OCI-LY1 (cell line): ENCODE data around the gene ITPRID2.

Source experiments
- H2AFZ ChIP-seq: fragments of 200-600 bp; sonication (generic), shearing (Covaris generic); 2 replicates; pipeline ENCODE4 v1.6.0; 2014; ENCODE audit warnings: antibody characterized with exemption, mild to moderate bottlenecking, low read length
- H3F3A ChIP-seq: fragments of 200-600 bp; sonication (generic), shearing (Covaris generic); 2 replicates; pipeline ENCODE4 v1.6.0; 2014; ENCODE audit warnings: mild to moderate bottlenecking, antibody characterized with exemption, low read length, moderate library complexity; ENCODE audit not compliant: insufficient read depth
- H3K27ac ChIP-seq: fragments of 200-600 bp; sonication (generic); 2 replicates; pipeline ENCODE4 v1.5.1; 2014; ENCODE audit warnings: low read length, mixed run types, mild to moderate bottlenecking, low read depth; ENCODE audit not compliant: poor library complexity, severe bottlenecking
- H3K27me3 ChIP-seq: fragments of 200-600 bp; sonication (generic); 2 replicates; pipeline ENCODE4 v1.6.0; 2014; ENCODE audit warnings: antibody characterized with exemption, mild to moderate bottlenecking, low read length, moderate library complexity; ENCODE audit not compliant: insufficient read depth
- H3K36me3 ChIP-seq: fragments of 200-600 bp; sonication (generic); 2 replicates; pipeline ENCODE4 v1.6.1; 2014; ENCODE audit warnings: mild to moderate bottlenecking, antibody characterized with exemption, low read length, moderate library complexity, mixed read lengths; ENCODE audit not compliant: insufficient read depth
- H3K4me1 ChIP-seq: fragments of 200-600 bp; sonication (generic); 2 replicates; pipeline ENCODE4 v1.5.1; 2014; ENCODE audit warnings: mild to moderate bottlenecking, low read length, moderate library complexity; ENCODE audit not compliant: insufficient read depth, severe bottlenecking
- H3K4me2 ChIP-seq: fragments of 200-600 bp; sonication (generic), shearing (Covaris generic); 2 replicates; pipeline ENCODE4 v1.6.1; 2014; ENCODE audit warnings: low read length
- H3K4me3 ChIP-seq: fragments of 200-600 bp; sonication (generic); 2 replicates; pipeline ENCODE4 v1.5.1; 2014; ENCODE audit warnings: low read length, low read depth, mild to moderate bottlenecking, mixed read lengths; ENCODE audit not compliant: poor library complexity, severe bottlenecking
- H3K79me2 ChIP-seq: fragments of 200-600 bp; shearing (Covaris generic); 2 replicates; pipeline ENCODE4 v1.6.1; 2016; ENCODE audit warnings: mixed run types, low read length, mixed read lengths; ENCODE audit not compliant: insufficient read depth
- H3K9ac ChIP-seq: fragments of 200-600 bp; sonication (generic), shearing (Covaris generic); 2 replicates; pipeline ENCODE4 v1.6.1; 2014; ENCODE audit warnings: mild to moderate bottlenecking, low read length, mixed read lengths
- H3K9me2 ChIP-seq: fragments of 200-600 bp; sonication (generic), shearing (Covaris generic); 2 replicates; pipeline ENCODE4 v1.6.1; 2014; ENCODE audit warnings: low read depth, mild to moderate bottlenecking, low read length, mixed read lengths
- H3K9me3 ChIP-seq: fragments of 200-600 bp; shearing (Covaris generic); 2 replicates; pipeline ENCODE4 v1.6.1; 2014; ENCODE audit warnings: low read length, mixed read lengths
- H4K20me1 ChIP-seq: fragments of 200-600 bp; sonication (generic), shearing (Covaris generic); 2 replicates; pipeline ENCODE4 v1.6.0; 2016; ENCODE audit warnings: mild to moderate bottlenecking, low read length; ENCODE audit not compliant: insufficient read depth
- CTCF ChIP-seq: fragments of 200-600 bp; sonication (generic), shearing (Covaris generic); IDR thresholded peaks from 2 replicates; pipeline ENCODE4 v1.5.1; 2017; ENCODE audit warnings: mild to moderate bottlenecking, antibody characterized with exemption, low read length, moderate library complexity, mixed read lengths
- EZH2 ChIP-seq: fragments of 200-600 bp; sonication (generic), shearing (Covaris generic); IDR thresholded peaks from 2 replicates; pipeline ENCODE4 v1.8.0; 2017; ENCODE audit warnings: borderline replicate concordance, mixed run types, mild to moderate bottlenecking, antibody characterized with exemption, low read length, moderate library complexity, mixed read lengths

ITPRID2 gene

GRCh38 chr2:181957668-181958067 is 66.1 kb downstream of the ITPRID2 start:
- Histone ChIP-seq H3K27me3 (no peaks in the 10 kb centered on the region), H3K79me2 (no peaks in the 10 kb centered on the region), H3K9me2 (no peaks in the 10 kb centered on the region), H3K4me2 (no peak overlapping the region), H3K4me1 (peaks cover 6% of the 10 kb centered on the region), H3K9me3 (no peaks in the 10 kb centered on the region), H3K27ac (no peak overlapping the region), H3K36me3 (no peaks in the 10 kb centered on the region), H3F3A (no peaks in the 10 kb centered on the region), H2AFZ (no peak overlapping the region), H3K4me3 (no peak overlapping the region), H3K9ac (no peak overlapping the region), H4K20me1 (no peaks in the 10 kb centered on the region)
- no peak for TF ChIP-seq EZH2
- no peak for TF ChIP-seq CTCF

GRCh38 chr2:181958726-181959125 is 67.2 kb downstream of the ITPRID2 start:
- no peak overlapping the region for H3K9ac ChIP-seq
- H3K4me2 ChIP-seq, result no peak overlapping the region
- no peaks in the 10 kb centered on the region for H3K27me3 ChIP-seq
- no peaks in the 10 kb centered on the region for H3K36me3 ChIP-seq
- TF ChIP-seq EZH2 (no peak), CTCF (no peak)
- H2AFZ ChIP-seq, result no peak overlapping the region
- H3K9me3 ChIP-seq, result no peaks in the 10 kb centered on the region
- H3K79me2 ChIP-seq, result no peaks in the 10 kb centered on the region
- H3K27ac ChIP-seq, result no peak overlapping the region
- H3K4me3 ChIP-seq, result no peak overlapping the region
- no peaks in the 10 kb centered on the region for H3K9me2 ChIP-seq
- peaks cover 6% of the 10 kb centered on the region for H3K4me1 ChIP-seq
- H3F3A ChIP-seq, result no peaks in the 10 kb centered on the region
- H4K20me1 ChIP-seq, result no peaks in the 10 kb centered on the region

- Histone ChIP-seq H3K4me2 (no peak overlapping the region), H3K4me3 (no peak overlapping the region), H3K27ac (no peak overlapping the region), H3K27me3 (no peaks in the 10 kb centered on the region), H3K79me2 (no peaks in the 10 kb centered on the region), H4K20me1 (no peaks in the 10 kb centered on the region), H3K9ac (no peak overlapping the region), H3K9me3 (no peaks in the 10 kb centered on the region), H2AFZ (no peak overlapping the region), H3K4me1 (peaks cover 4% of the 10 kb centered on the region), H3K9me2 (no peaks in the 10 kb centered on the region), H3F3A (no peaks in the 10 kb centered on the region), H3K36me3 (no peaks in the 10 kb centered on the region)
- no peak for TF ChIP-seq CTCF
- no peak for TF ChIP-seq EZH2
Observed at GRCh38 chr2:181959508-181959907, 68.0 kb downstream of the ITPRID2 start.
